ENCODE measurements around the gene CTIF. TPM values are rescaled to one million over a fixed set of nuclear protein-coding genes. Genes with fewer than 3 reads are reported as not detected.
"Not testable (repeated sequence)": the region's sequence is repeated elsewhere in the genome, so short reads cannot be mapped to it uniquely, and the experiment has no call there.

CTIF gene
- total and polyA plus RNA-seq, 5 donors from 2014 or later: 0.23 to 1.8 TPM; not detected in 3

DNA sequence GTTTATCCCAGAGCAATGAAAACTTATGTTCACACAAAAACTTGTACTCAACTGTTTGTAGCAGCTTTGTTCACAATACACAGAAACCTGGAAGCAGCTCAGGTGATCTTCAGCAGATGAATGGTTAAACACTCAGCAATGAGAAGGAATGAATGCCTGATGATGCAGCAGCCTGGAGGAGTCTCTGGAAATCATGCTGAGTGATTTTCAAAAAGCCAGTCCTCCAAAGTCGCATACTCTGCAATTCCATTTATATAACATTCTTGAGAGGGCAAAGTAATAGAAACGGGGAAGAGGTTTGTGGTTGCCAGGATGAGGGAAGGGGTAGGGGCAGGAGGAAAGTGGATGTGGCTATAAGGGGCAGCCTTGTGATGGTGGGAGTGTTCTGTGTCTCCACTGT lies 108.1 kb downstream of the CTIF start:
- no peaks in the 10 kb centered on the region for H3K27me3 ChIP-seq (ENCODE audit: control insufficient read depth, insufficient read depth, low read length)
- Mint-ChIP-seq H3K27ac (no peak overlapping the region), H3K27me3 (peaks cover 16% of the 10 kb centered on the region), H3K4me3 (no peak overlapping the region), H3K36me3 (no peaks in the 10 kb centered on the region), H3K9me3 (peaks cover 0 to 5% (median 2%) of the 10 kb centered on the region in 7 donors), H3K4me1 (peaks cover 0 to 3% (median 0%) of the 10 kb centered on the region in 4 donors)
- no peaks in the 10 kb centered on the region for H3K36me3 ChIP-seq (ENCODE audit: control insufficient read depth, insufficient read depth, low read length)
- no peak overlapping the region for H3K4me3 ChIP-seq (ENCODE audit: low read depth, low read length)
- DNase-seq (no peak), ATAC-seq (ENCODE audit: low read depth in 2 of 2) (no peak)
- H3K27ac ChIP-seq (ENCODE audit: insufficient read depth, low read length, poor library complexity, severe bottlenecking): no peak overlapping the region
- no peaks in the 10 kb centered on the region for H3K4me1 ChIP-seq (ENCODE audit: control insufficient read depth, insufficient read depth, low read length, poor library complexity, severe bottlenecking)
- no peaks in the 10 kb centered on the region for H3K9me3 ChIP-seq (ENCODE audit: control insufficient read depth in 2 of 2, low read length in 2 of 2)

GRCh38 chr18:48649231-48649630 lies 110.4 kb downstream of the CTIF start:
- Histone ChIP-seq H3K9me3 (ENCODE audit: control insufficient read depth in 2 of 2, low read length in 2 of 2) (no peaks in the 10 kb centered on the region), H3K27ac (ENCODE audit: insufficient read depth, low read length, poor library complexity, severe bottlenecking) (no peak overlapping the region), H3K27me3 (ENCODE audit: control insufficient read depth, insufficient read depth, low read length) (no peaks in the 10 kb centered on the region), H3K4me3 (ENCODE audit: low read depth, low read length) (no peak overlapping the region), H3K36me3 (ENCODE audit: control insufficient read depth, insufficient read depth, low read length) (no peaks in the 10 kb centered on the region), H3K4me1 (ENCODE audit: control insufficient read depth, insufficient read depth, low read length, poor library complexity, severe bottlenecking) (no peaks in the 10 kb centered on the region)
- H3K36me3 Mint-ChIP-seq: no peaks in the 10 kb centered on the region
- no peak overlapping the region for H3K27ac Mint-ChIP-seq
- ATAC-seq (ENCODE audit: low read depth in 2 of 2) (no peak), DNase-seq (no peak)
- peaks cover 13% of the 10 kb centered on the region for H3K27me3 Mint-ChIP-seq
- no peaks in the 10 kb centered on the region for H3K9me3 Mint-ChIP-seq
- no peaks in the 10 kb centered on the region for H3K4me1 Mint-ChIP-seq
- H3K4me3 Mint-ChIP-seq: no peak overlapping the region

DNA sequence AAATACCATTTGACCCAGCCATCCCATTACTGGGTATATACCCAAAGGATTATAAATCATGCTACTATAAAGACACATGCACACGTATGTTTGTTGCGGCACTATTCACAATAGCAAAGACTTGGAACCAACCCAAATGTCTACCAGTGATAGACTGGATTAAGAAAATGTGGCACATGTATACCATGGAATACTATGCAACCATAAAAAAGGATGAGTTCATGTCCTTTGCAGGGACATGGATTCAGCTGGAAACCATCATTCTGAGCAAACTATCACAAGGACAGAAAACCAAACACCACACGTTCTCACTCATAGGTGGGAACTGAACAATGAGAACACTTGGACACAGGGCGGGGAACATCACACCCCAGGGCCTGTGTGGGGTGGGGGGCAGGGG lies 115.8 kb downstream of the CTIF start:
- H3K27me3 Mint-ChIP-seq; H3K9me3 ChIP-seq (ENCODE audit: control insufficient read depth in 2 of 2, low read length in 2 of 2); H3K9me3 Mint-ChIP-seq; H3K27ac ChIP-seq (ENCODE audit: insufficient read depth, low read length, poor library complexity, severe bottlenecking); H3K27ac Mint-ChIP-seq; H3K4me1 Mint-ChIP-seq; H3K4me3 Mint-ChIP-seq; H3K36me3 ChIP-seq (ENCODE audit: control insufficient read depth, insufficient read depth, low read length); H3K27me3 ChIP-seq (ENCODE audit: control insufficient read depth, insufficient read depth, low read length); ATAC-seq (ENCODE audit: low read depth in 2 of 2); H3K36me3 Mint-ChIP-seq; H3K4me3 ChIP-seq (ENCODE audit: low read depth, low read length); H3K4me1 ChIP-seq (ENCODE audit: control insufficient read depth, insufficient read depth, low read length, poor library complexity, severe bottlenecking); DNase-seq: not testable (repeated sequence)

DNA sequence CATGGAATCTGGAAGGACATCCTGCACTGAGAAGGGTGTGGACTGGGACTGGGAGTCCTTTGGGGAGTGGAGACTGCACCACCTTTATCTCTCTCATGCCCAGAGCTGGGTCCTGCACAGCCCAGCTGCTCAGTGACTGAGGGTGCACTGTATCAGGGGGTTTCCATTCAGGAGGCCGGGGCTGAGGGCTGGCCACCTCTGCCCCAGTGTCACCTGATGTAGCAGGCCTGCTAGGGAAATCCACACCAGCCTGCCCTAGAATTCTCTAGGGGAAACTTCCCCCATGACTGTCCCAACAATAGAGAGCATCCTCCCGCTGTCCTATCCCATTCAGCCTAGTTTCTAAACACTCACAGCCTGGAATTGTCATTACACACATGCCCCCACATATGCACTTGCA lies 116.7 kb downstream of the CTIF start:
- Histone ChIP-seq H3K9me3 (ENCODE audit: control insufficient read depth in 2 of 2, low read length in 2 of 2) (no peaks in the 10 kb centered on the region), H3K4me3 (ENCODE audit: low read depth, low read length) (no peak overlapping the region), H3K27me3 (ENCODE audit: control insufficient read depth, insufficient read depth, low read length) (no peaks in the 10 kb centered on the region), H3K27ac (ENCODE audit: insufficient read depth, low read length, poor library complexity, severe bottlenecking) (no peak overlapping the region), H3K4me1 (ENCODE audit: control insufficient read depth, insufficient read depth, low read length, poor library complexity, severe bottlenecking) (no peaks in the 10 kb centered on the region), H3K36me3 (ENCODE audit: control insufficient read depth, insufficient read depth, low read length) (no peaks in the 10 kb centered on the region)
- DNase-seq (no peak), ATAC-seq (ENCODE audit: low read depth in 2 of 2) (no peak)
- H3K36me3 Mint-ChIP-seq: no peaks in the 10 kb centered on the region
- no peak overlapping the region for H3K4me3 Mint-ChIP-seq
- no peaks in the 10 kb centered on the region for H3K4me1 Mint-ChIP-seq
- H3K27ac Mint-ChIP-seq: no peak overlapping the region
- no peaks in the 10 kb centered on the region for H3K9me3 Mint-ChIP-seq
- peaks cover 4% of the 10 kb centered on the region for H3K27me3 Mint-ChIP-seq

GRCh38 chr18:48656176-48656575 lies 117.3 kb downstream of the CTIF start:
- H3K36me3 ChIP-seq (ENCODE audit: control insufficient read depth, insufficient read depth, low read length): no peaks in the 10 kb centered on the region
- no peaks in the 10 kb centered on the region for H3K36me3 Mint-ChIP-seq
- H3K4me3 Mint-ChIP-seq: no peak overlapping the region
- no peak overlapping the region for H3K27ac Mint-ChIP-seq
- H3K9me3 Mint-ChIP-seq: no peaks in the 10 kb centered on the region
- H3K4me1 Mint-ChIP-seq: no peaks in the 10 kb centered on the region
- H3K27ac ChIP-seq (ENCODE audit: insufficient read depth, low read length, poor library complexity, severe bottlenecking): no peak overlapping the region
- peaks cover 8% of the 10 kb centered on the region for H3K27me3 Mint-ChIP-seq
- H3K9me3 ChIP-seq (ENCODE audit: control insufficient read depth in 2 of 2, low read length in 2 of 2): no peaks in the 10 kb centered on the region
- DNase-seq: no peak
- no peak for ATAC-seq (ENCODE audit: low read depth in 2 of 2)
- no peak overlapping the region for H3K4me3 ChIP-seq (ENCODE audit: low read depth, low read length)
- H3K4me1 ChIP-seq (ENCODE audit: control insufficient read depth, insufficient read depth, low read length, poor library complexity, severe bottlenecking): no peaks in the 10 kb centered on the region
- H3K27me3 ChIP-seq (ENCODE audit: control insufficient read depth, insufficient read depth, low read length): no peaks in the 10 kb centered on the region

GRCh38 chr18:48656582-48656981 lies 117.8 kb downstream of the CTIF start:
- Mint-ChIP-seq H3K4me1 (no peaks in the 10 kb centered on the region), H3K36me3 (no peaks in the 10 kb centered on the region)

GRCh38 chr18:48657447-48658120 lies 118.8 kb downstream of the CTIF start:
- H3K4me3 Mint-ChIP-seq: no peak overlapping the region
- no peak for DNase-seq
- no peak for ATAC-seq (ENCODE audit: low read depth in 2 of 2)
- H3K27me3 Mint-ChIP-seq: peaks cover 6% of the 10 kb centered on the region
- H3K36me3 Mint-ChIP-seq: no peaks in the 10 kb centered on the region
- H3K4me1 Mint-ChIP-seq: no peaks in the 10 kb centered on the region
- Histone ChIP-seq H3K27ac (ENCODE audit: insufficient read depth, low read length, poor library complexity, severe bottlenecking) (no peak overlapping the region), H3K9me3 (ENCODE audit: control insufficient read depth in 2 of 2, low read length in 2 of 2) (no peaks in the 10 kb centered on the region), H3K27me3 (ENCODE audit: control insufficient read depth, insufficient read depth, low read length) (no peaks in the 10 kb centered on the region), H3K4me1 (ENCODE audit: control insufficient read depth, insufficient read depth, low read length, poor library complexity, severe bottlenecking) (no peaks in the 10 kb centered on the region), H3K36me3 (ENCODE audit: control insufficient read depth, insufficient read depth, low read length) (no peaks in the 10 kb centered on the region), H3K4me3 (ENCODE audit: low read depth, low read length) (no peak overlapping the region)
- no peak overlapping the region for H3K27ac Mint-ChIP-seq
- H3K9me3 Mint-ChIP-seq: no peaks in the 10 kb centered on the region

More at GRCh38 chr18:48656582-48656981, 117.8 kb downstream of the CTIF start:
- ATAC-seq (ENCODE audit: low read depth in 2 of 2) (no peak), DNase-seq (no peak)
- H3K36me3 ChIP-seq (ENCODE audit: control insufficient read depth, insufficient read depth, low read length): no peaks in the 10 kb centered on the region
- no peak overlapping the region for H3K4me3 ChIP-seq (ENCODE audit: low read depth, low read length)
- no peak overlapping the region for H3K27ac Mint-ChIP-seq
- no peaks in the 10 kb centered on the region for H3K27me3 ChIP-seq (ENCODE audit: control insufficient read depth, insufficient read depth, low read length)
- H3K4me1 ChIP-seq (ENCODE audit: control insufficient read depth, insufficient read depth, low read length, poor library complexity, severe bottlenecking): no peaks in the 10 kb centered on the region
- H3K27ac ChIP-seq (ENCODE audit: insufficient read depth, low read length, poor library complexity, severe bottlenecking): no peak overlapping the region
- no peaks in the 10 kb centered on the region for H3K9me3 Mint-ChIP-seq
- H3K27me3 Mint-ChIP-seq: peaks cover 9% of the 10 kb centered on the region
- no peaks in the 10 kb centered on the region for H3K9me3 ChIP-seq (ENCODE audit: control insufficient read depth in 2 of 2, low read length in 2 of 2)
- no peak overlapping the region for H3K4me3 Mint-ChIP-seq

- Histone ChIP-seq H3K4me3 (ENCODE audit: low read depth, low read length) (no peak overlapping the region), H3K9me3 (ENCODE audit: control insufficient read depth in 2 of 2, low read length in 2 of 2) (no peaks in the 10 kb centered on the region), H3K4me1 (ENCODE audit: control insufficient read depth, insufficient read depth, low read length, poor library complexity, severe bottlenecking) (no peaks in the 10 kb centered on the region), H3K27me3 (ENCODE audit: control insufficient read depth, insufficient read depth, low read length) (no peaks in the 10 kb centered on the region), H3K27ac (ENCODE audit: insufficient read depth, low read length, poor library complexity, severe bottlenecking) (no peak overlapping the region), H3K36me3 (ENCODE audit: control insufficient read depth, insufficient read depth, low read length) (no peaks in the 10 kb centered on the region)
- ATAC-seq (ENCODE audit: low read depth in 2 of 2): no peak
- no peaks in the 10 kb centered on the region for H3K4me1 Mint-ChIP-seq
- no peaks in the 10 kb centered on the region for H3K36me3 Mint-ChIP-seq
- no peaks in the 10 kb centered on the region for H3K9me3 Mint-ChIP-seq
- H3K4me3 Mint-ChIP-seq: no peak overlapping the region
- DNase-seq: no peak
- no peak overlapping the region for H3K27ac Mint-ChIP-seq
- H3K27me3 Mint-ChIP-seq: peaks cover 6% of the 10 kb centered on the region
These were observed 119.9 kb downstream of the CTIF start for GRCh38 chr18:48658721-48659120.
